Endothelial cell of hepatic sinusoid (primary cell): ENCODE data around the gene ZNF232.
"Not testable (repeated sequence)": the region's sequence is repeated elsewhere in the genome, so short reads cannot be mapped to it uniquely, and the experiment has no call there.

Source experiments
- in situ Hi-C: cut with HindIII; loops from 2 replicates; pipeline ENCODE4 v1.10.0; 2017; ENCODE audit warnings: low sequenced_read_pairs

ZNF232 gene

GRCh38 chr17:5099271-5099670 lies 12.4 kb downstream of the ZNF232 start:
- in situ Hi-C loops: no loop called here

DNA sequence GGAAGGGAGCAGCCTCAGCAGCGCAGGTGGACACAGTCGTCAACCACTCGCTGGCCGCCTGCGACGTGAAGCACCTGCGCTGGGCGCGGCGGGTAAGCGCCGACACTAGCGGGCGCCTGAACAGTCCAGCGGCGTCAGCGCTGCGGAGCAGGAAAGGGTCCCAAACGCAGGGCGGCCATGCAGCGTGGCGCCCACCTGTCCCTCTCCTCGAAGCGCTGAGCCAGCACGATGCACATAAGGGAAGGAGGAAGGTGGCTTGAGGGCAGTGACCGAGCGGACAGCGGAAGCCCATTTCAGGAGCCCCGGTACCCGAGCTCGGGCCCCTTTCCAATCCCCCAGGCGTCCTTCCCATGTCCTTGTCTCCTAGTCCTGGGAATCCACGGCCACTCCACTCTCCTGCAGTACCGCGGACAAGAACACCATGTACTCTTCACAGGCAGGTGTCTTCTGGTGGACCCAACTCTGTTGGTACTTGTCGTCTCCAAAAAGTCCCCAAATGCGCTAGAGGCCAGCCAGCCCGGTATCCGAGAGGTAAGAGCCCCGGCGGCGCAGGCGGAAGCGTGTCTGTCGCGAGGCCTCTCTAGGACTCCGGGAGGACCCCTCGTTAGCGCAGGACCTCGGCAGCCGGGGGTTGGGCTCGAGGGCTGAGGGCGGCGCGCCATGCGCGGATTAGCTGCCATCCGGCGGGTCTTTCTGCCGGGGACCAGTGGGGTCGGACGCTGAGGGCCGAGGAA lies 14.4 kb downstream of the ZNF232 start:
- in situ Hi-C loops: no loop called here

DNA sequence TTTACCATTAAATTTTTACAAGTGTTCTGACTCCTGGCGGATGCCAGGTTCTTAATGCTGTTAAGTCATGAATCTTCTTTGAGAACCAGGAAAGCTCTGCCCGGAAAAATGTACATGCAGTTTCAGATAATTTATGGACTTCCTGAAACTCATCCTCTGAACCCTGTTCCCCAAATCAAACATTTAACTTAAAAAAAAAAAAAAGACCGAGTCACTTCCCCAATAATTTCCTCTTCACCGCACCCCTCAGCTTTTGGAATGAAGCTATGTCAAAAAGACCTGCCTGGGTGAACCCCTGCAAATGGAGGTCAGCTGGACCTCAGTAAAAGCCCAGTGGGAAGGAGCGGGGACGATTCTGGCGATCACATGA lies 15.0 kb downstream of the ZNF232 start:
- in situ Hi-C loops: no loop called here

DNA sequence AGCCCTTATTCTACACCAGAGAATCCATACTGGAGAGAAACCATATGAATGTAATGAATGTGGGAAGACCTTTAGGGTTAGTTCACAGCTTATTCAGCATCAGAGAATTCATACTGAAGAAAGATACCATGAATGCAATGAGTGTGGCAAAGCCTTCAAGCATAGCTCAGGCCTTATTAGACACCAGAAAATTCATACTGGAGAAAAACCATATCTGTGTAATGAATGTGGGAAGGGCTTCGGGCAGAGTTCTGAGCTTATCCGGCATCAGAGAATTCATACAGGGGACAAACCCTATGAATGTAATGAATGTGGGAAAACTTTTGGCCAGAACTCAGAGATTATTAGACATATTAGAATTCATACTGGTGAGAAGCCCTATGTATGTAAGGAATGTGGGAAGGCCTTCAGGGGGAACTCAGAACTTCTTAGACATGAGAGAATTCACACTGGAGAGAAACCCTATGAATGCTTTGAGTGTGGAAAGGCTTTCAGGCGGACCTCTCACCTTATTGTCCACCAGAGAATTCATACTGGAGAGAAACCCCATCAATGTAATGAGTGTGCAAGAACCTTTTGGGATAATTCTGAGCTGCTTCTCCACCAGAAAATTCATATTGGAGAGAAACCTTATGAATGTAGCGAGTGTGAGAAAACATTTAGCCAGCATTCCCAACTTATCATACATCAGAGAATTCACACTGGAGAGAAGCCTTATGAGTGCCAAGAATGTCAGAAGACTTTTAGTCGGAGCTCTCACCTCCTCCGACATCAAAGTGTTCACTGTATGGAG lies 19.3 kb downstream of the ZNF232 start:
- in situ Hi-C loops: no loop called here

DNA sequence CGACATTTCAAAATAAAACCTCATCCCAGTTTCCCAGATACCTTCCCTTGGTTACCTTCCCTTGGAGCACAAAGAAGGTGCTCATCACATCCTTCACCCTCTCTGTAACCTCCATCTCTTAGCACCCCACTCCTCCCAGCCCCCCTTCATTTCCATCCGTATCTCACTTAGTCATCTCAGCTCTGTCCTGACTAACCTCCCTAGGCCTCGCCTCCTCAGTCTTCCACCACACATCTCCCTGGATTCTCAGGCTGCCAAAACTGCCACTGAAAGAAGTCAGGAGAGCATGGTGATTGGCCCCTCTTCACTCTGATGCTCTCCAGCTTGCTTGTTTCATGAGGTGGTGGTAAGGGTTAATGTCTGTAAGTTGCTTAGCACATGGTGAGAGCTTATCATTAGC lies 31.1 kb downstream of the ZNF232 start:
- in situ Hi-C loops: no loop called here

DNA sequence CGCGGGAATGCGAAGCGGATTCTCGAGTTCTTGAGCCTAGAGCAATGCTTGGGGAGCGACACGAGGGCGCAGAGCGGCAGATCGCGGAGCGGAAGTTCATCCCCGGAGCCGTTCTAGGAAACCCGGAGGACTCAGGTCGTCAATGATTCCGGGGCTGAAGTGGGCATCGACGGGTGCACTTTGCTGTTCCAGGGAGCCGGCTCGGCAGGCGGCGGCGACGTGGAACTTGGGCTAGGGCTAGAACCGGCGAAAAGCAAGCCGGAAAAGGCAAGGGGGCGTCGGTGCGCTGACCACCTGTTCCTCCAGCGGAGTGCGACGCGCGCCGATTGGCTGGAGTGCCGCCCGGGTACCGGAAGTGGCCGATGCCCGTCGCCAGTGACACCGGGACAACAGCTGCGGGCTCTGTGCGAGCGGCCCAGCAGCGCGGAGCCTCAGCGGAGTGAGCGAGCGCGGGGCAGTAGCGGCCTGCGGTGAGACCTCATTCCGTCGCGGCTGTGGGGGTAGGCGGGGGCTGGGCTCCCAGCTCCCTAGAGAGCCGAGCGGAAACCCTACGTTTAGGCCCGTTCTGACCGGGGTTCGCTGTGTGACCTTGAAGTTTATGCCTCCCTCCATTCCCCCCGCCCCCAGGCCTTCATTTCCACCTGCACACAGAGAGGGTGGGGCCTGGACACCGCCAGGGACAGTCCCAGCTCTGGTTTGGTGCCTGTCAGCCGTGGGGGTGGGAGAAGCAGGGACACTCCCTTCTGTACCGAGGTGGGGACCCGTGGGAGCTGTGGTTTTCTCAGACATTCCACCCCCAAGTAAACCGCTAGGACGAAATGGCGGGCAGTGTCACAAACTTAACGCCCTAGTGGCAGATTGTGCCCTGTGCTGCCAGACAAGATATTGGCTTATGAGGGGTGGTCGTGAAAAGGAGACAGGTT lies 33.3 kb downstream of the ZNF232 start, which contains the start of gene ZFP3:
Gene ZFP3, plus strand, starts transcription at position 362 of the 923 bp plus-strand sequence. CDS start 13,038 bp downstream, outside the sequence.
- in situ Hi-C loops: no loop called here

DNA sequence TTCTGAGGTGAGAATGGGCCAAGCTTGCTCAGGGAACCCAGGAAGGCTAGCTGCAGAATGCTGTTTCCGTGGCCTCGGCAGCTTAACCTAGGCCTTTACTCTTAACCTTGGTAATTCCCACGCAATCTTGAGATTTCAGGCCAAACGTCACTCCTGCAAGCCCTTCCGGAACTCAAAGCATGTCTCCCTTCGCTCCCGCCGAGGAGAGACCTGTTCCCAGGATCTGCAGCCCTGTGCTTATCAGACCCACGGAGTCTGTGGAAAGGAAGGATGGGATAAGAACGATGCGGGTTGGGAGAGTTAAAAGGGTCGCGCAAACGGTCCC lies 33.9 kb downstream of the ZNF232 start:
- in situ Hi-C loops: no loop called here

DNA sequence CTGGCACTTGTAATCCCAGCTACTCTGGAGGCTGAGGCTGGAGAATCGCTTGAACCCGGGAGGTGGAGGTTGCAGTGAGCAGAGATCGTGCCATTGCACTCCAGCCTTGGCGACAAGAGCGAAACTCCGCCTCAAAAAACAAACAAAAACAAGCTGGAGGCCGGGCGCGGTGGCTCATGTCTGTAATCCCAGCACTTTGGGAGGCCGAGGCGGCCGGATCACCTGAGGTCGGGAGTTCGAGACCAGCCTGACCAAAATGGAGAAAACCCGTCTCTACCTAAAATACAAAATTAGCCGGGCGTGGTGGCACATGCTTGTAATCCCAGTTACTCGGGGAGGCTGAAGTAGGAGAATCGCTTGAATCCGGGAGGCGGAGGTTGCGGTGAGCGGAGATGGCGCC lies 34.4 kb downstream of the ZNF232 start:
- in situ Hi-C loops: not testable (repeated sequence)

DNA sequence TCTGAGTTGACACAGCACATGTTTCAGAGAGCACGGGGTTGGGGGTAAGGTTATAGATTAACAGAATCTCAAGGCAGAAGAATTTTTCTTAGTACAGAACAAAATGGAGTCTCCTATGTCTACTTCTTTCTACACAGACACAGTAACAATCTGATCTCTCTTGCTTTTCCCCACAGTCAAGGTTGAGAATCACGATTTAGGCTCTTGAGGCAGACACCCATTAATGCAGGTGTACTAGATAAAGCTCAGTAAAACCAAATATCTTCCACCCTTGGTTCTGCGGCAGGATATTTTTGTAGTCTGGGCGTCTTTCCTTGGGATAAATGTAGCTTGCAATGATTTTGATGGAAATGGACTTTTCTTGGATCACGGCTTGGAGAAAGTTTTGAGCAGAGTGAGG lies 36.2 kb downstream of the ZNF232 start:
- in situ Hi-C loops: not testable (repeated sequence)

DNA sequence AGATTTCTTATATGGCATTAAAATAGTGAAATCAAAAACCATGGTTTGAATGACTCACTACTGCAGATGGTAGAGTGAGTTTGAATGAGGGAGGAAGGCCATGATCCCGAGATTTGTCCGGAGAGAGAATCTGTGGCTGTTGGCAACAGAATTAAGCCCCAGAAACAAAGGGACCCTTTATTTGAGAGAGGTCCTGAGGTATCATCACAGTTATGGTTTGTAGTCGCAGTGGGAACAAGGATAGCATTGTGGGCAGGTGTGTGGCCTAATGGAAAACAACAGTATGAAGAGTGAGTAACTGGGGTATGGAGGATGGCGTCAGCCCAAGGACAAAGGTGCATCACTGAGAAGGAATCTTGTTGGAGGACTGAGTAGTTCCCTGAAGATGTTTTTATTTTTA lies 42.0 kb downstream of the ZNF232 start:
- in situ Hi-C loops: no loop called here

DNA sequence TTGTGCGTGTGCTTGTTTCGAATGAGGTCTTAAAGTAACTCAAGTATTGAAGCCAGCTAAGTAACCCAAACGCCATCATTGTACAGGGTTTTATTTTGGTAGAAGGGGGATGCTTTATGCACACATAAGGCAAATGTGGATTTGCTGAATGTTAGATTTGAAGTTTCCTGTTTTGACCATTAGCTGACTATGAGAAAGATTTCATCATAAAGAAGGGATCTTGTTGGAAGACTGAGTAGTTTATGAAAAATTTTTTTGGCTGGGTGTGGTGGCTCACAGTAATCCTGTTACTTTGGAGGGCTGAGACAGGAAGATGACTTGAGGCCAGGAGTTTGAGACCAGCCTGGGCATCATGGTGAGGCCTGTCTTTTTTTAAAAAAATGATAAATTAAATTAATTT lies 43.4 kb downstream of the ZNF232 start:
- in situ Hi-C loops: no loop called here

GRCh38 chr17:5065227-5065744 lies 46.4 kb downstream of the ZNF232 start:
- in situ Hi-C loops: no loop called here
